KMS-11 (cell line): Measurements from ENCODE around the gene MACROD2.

Experiments used
- H2AFZ ChIP-seq: fragments of 200-600 bp; sonication (generic); 2 replicates; pipeline ENCODE4 v1.6.1; 2016; ENCODE audit warnings: antibody characterized with exemption, mixed run types, low read depth
- H3K27ac ChIP-seq: fragments of 200-600 bp; sonication (generic); 2 replicates; pipeline ENCODE4 v1.6.1; 2016; ENCODE audit warnings: mild to moderate bottlenecking, mixed run types
- H3K27me3 ChIP-seq: fragments of 200-600 bp; sonication (generic); 2 replicates; pipeline ENCODE4 v1.6.1; 2017; ENCODE audit warnings: mild to moderate bottlenecking, low read depth, mixed run types, moderate library complexity; ENCODE audit not compliant: insufficient read depth
- H3K36me3 ChIP-seq: fragments of 200-600 bp; sonication (generic); 2 replicates; pipeline ENCODE4 v1.6.1; 2017; ENCODE audit warnings: mild to moderate bottlenecking, mixed run types; ENCODE audit not compliant: insufficient read depth
- H3K4me1 ChIP-seq: fragments of 200-600 bp; sonication (generic); 2 replicates; pipeline ENCODE4 v1.6.1; 2016; ENCODE audit warnings: mild to moderate bottlenecking, low read depth, mixed run types; ENCODE audit not compliant: poor library complexity, severe bottlenecking
- H3K4me2 ChIP-seq: fragments of 200-600 bp; sonication (generic); 2 replicates; pipeline ENCODE4 v1.7.0; 2016; ENCODE audit warnings: mild to moderate bottlenecking, mixed run types
- H3K4me3 ChIP-seq: fragments of 200-600 bp; sonication (generic); IDR thresholded peaks from 2 replicates; pipeline ENCODE4 v1.6.1; 2017; ENCODE audit warnings: low read depth, low read length, mixed read lengths; ENCODE audit not compliant: insufficient read depth
- H3K79me2 ChIP-seq: fragments of 200-600 bp; sonication (generic); 2 replicates; pipeline ENCODE4 v1.6.1; 2016; ENCODE audit warnings: low read depth, mixed run types; ENCODE audit not compliant: insufficient read depth
- H3K9ac ChIP-seq: fragments of 200-600 bp; sonication (generic); 2 replicates; pipeline ENCODE4 v1.6.1; 2016; ENCODE audit warnings: mild to moderate bottlenecking, mixed run types
- H4K20me1 ChIP-seq: fragments of 200-600 bp; sonication (generic); 2 replicates; pipeline ENCODE4 v1.6.1; 2016; ENCODE audit warnings: mild to moderate bottlenecking, mixed run types; ENCODE audit not compliant: insufficient read depth
- CTCF ChIP-seq: fragments of 200-600 bp; sonication (generic); conservative IDR thresholded peaks from 2 replicates; pipeline ENCODE4 v1.6.1; 2017; ENCODE audit warnings: low read depth, mild to moderate bottlenecking, antibody characterized with exemption, low read length, moderate library complexity, mixed read lengths

MACROD2 gene

DNA sequence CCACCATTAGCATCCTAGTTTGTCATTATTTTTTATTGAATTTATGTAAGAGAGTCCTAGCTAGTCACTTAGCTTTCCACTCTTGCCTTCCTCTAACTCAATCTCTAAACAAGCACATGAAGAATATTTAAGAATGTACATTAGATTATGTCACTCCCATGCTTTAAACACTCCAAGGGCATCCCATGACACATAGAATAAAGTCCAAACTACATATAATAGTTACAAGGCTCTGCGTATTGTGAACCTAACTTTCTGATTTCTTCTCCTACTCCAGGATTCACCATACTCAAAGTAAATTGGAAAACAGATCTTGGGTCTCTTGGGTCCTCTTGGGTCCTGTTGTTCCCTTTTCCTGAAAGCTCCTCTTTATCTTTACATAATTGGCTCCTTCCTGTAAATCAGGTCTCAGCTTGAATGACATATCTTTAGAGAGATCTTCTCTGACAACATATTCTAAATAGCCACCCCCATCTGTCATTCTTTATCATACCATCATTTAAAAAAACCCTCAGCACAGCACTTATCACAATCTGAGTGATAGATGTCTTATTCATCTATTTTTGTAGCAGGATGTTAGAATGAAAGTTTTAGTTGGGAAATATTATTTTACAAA lies 1384.5 kb downstream of the MACROD2 start:
- no peaks in the 10 kb centered on the region for H4K20me1 ChIP-seq
- no peak overlapping the region for H3K27ac ChIP-seq
- H3K36me3 ChIP-seq, result no peaks in the 10 kb centered on the region
- no peak for TF ChIP-seq CTCF
- no peaks in the 10 kb centered on the region for H3K79me2 ChIP-seq
- no peak overlapping the region for H2AFZ ChIP-seq
- no peak overlapping the region for H3K9ac ChIP-seq
- H3K4me3 ChIP-seq, result no peak overlapping the region
- no peaks in the 10 kb centered on the region for H3K27me3 ChIP-seq
- H3K4me1 ChIP-seq, result no peaks in the 10 kb centered on the region
- no peak overlapping the region for H3K4me2 ChIP-seq

DNA sequence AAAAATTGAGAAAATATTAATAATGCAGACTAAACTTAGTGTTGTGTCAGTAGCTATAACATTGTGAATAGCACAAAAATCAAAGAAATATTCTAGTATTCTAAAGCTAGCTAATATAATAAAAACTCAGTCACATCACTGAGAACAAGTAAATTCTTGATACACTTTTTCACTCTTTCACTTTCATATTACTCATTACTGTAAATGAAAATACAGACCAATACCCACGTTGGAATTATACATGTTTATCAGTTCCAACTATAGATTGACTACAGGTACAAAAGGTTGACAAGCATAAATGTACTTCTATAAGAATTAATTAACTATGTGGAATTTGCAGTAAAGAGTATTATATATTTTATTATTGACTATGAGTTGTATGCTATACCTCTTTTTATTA lies 1385.5 kb downstream of the MACROD2 start:
- H3K79me2 ChIP-seq, result no peaks in the 10 kb centered on the region
- H3K27ac ChIP-seq, result no peak overlapping the region
- H2AFZ ChIP-seq, result no peak overlapping the region
- no peak overlapping the region for H3K4me2 ChIP-seq
- no peaks in the 10 kb centered on the region for H3K36me3 ChIP-seq
- no peaks in the 10 kb centered on the region for H3K27me3 ChIP-seq
- H3K4me3 ChIP-seq, result no peak overlapping the region
- no peak for TF ChIP-seq CTCF
- no peak overlapping the region for H3K9ac ChIP-seq
- no peaks in the 10 kb centered on the region for H3K4me1 ChIP-seq
- H4K20me1 ChIP-seq, result no peaks in the 10 kb centered on the region

DNA sequence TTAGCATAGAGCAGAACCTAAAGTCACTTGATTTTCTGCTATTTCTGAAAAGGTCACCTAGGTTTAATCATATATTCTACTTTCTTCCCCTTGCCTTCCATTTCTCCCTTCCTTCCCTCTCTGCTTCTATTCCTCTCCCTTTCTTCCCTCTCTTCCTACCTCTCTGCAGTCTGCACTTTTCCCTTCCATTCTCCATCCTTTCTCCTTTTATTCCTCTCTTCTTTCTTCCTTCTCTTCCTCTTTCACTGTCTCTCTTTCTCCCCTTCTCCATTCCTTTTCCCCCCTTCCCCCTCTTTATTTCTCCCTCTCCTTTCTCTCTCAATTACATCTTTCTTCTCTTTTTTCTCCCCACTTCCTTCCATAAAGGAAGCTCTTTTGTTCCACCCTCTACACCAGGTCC lies 1391.9 kb downstream of the MACROD2 start:
- Histone ChIP-seq H2AFZ (no peak overlapping the region), H4K20me1 (no peaks in the 10 kb centered on the region), H3K4me3 (no peak overlapping the region), H3K36me3 (no peaks in the 10 kb centered on the region), H3K27ac (no peak overlapping the region), H3K79me2 (no peaks in the 10 kb centered on the region), H3K4me2 (no peak overlapping the region), H3K4me1 (no peaks in the 10 kb centered on the region), H3K27me3 (no peaks in the 10 kb centered on the region), H3K9ac (no peak overlapping the region)
- TF ChIP-seq CTCF, result no peak

DNA sequence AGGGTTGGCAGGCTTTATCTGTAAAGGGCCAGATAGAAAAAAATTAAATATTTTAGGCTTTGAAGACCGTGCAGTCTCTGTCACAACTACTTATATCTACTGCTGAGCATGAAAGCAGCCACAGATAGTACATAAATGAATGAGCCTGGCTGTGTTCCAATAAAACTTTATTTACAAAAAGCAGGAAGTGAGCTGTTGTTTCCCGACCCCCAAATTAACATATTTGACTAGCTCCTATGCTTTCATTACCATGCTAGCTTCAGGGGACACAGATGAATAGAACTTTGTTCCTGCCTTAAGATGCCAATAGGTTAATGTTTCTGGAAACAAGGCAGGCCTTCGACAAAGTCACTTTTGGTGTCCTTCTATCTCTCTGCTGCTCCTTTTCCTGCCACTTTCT lies 1400.1 kb downstream of the MACROD2 start:
- no peak overlapping the region for H3K4me3 ChIP-seq
- no peaks in the 10 kb centered on the region for H3K27me3 ChIP-seq
- H3K4me2 ChIP-seq, result no peak overlapping the region
- no peak overlapping the region for H2AFZ ChIP-seq
- H3K36me3 ChIP-seq, result no peaks in the 10 kb centered on the region
- H3K27ac ChIP-seq, result no peak overlapping the region
- no peaks in the 10 kb centered on the region for H4K20me1 ChIP-seq
- no peaks in the 10 kb centered on the region for H3K4me1 ChIP-seq
- no peak overlapping the region for H3K9ac ChIP-seq
- H3K79me2 ChIP-seq, result no peaks in the 10 kb centered on the region
- no peak for TF ChIP-seq CTCF
